ENCODE results near the gene MISP. TPM values are rescaled to one million over a fixed set of nuclear protein-coding genes. Genes with fewer than 3 reads are reported as not detected.

MISP gene
- total and polyA plus RNA-seq, 2 of the 13 experiments (the other 11 are each of a cell fraction or from before 2014, with no cell fraction given): 0.67 to 1.3 TPM

- no peak for ATAC-seq
- no peak for FAIRE-seq
- in situ Hi-C loops (cut with HindIII; ENCODE audit: extremely low pct_ligation_motif_present, low pct_unique_long_range_greater_than_20kb): no loop called here
These were observed 60.1 kb downstream of the MISP start for GRCh38 chr19:810883-811489.

GRCh38 chr19:811506-812048 is 60.7 kb downstream of the MISP start:
- ATAC-seq: no peak
- Histone ChIP-seq H3K27me3 (ENCODE audit: control insufficient read depth in 1 of 2, insufficient read depth in 2 of 2, low read length in 2 of 2) (no peaks in the 10 kb centered on the region), H3K36me3 (replicated peaks in 1 of 2; ENCODE audit: control insufficient read depth in 1 of 2, insufficient read depth in 2 of 2, low read length in 2 of 2) (peaks cover 28 to 52% of the 10 kb centered on the region in 2 experiments; a peak in 4 of 5 replicates), H3K79me2 (ENCODE audit: insufficient read depth, low read length) (peaks cover 13% of the 10 kb centered on the region), H2AFZ (ENCODE audit: low read length) (no peak overlapping the region), H3K4me3 (replicated peaks in 1 of 3; ENCODE audit: insufficient read depth in 1 of 3, low read depth in 2 of 3, low read length in 3 of 3) (no peak overlapping the region), H3K4me1 (ENCODE audit: insufficient read depth, low read length) (no peaks in the 10 kb centered on the region), H3K9ac (ENCODE audit: insufficient read depth, low read depth, low read length) (no peak overlapping the region), H3K4me2 (ENCODE audit: low read depth, low read length) (no peak overlapping the region), H3K27ac (ENCODE audit: extremely low read length, insufficient read depth, low read length) (no peak overlapping the region), H4K20me1 (ENCODE audit: insufficient read depth, low read length) (peaks cover 45% of the 10 kb centered on the region), H3K9me3 (ENCODE audit: low read length) (no peaks in the 10 kb centered on the region)
- intact Hi-C loops (cut with micrococcal nuclease; ENCODE audit: unreplicated experiment) (no loop called here), in situ Hi-C loops (cut with HindIII; ENCODE audit: extremely low pct_ligation_motif_present, low pct_unique_long_range_greater_than_20kb) (no loop called here)
- DNase-seq (ENCODE audit: low spot score): no peak
- 95% methylated on average over 20 of the region's 20 CpGs for WGBS (ENCODE audit: low lambda C conversion rate)
- no peak for FAIRE-seq
- ChIA-PET CTCF (ENCODE audit: low intra/inter-chr PET ratio, low total read pairs) (no interaction called here), POLR2A (no interaction called here)
- BruUV-seq (replicated peaks): TSS peak; percentile 55
- TF ChIP-seq, protein P1, sequence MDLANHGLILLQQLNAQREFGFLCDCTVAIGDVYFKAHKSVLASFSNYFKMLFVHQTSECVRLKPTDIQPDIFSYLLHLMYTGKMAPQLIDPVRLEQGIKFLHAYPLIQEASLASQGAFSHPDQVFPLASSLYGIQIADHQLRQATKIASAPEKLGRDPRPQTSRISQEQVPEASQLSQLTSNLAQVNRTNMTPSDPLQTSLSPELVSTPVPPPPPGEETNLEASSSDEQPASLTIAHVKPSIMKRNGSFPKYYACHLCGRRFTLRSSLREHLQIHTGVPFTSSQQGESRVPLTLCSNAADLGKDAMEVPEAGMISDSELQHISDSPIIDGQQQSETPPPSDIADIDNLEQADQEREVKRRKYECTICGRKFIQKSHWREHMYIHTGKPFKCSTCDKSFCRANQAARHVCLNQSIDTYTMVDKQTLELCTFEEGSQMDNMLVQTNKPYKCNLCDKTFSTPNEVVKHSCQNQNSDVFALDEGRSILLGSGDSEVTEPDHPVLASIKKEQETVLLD (CRISPR knock-in tag; IDR thresholded peaks at IDR 0.05; ENCODE audit: low read depth): no peak
- TF ChIP-seq ZNF468 (CRISPR knock-in tag; IDR thresholded peaks at IDR 0.05): no peak
- TF ChIP-seq PAWR (CRISPR knock-in tag; IDR thresholded peaks at IDR 0.05; ENCODE audit: borderline replicate concordance): no peak
- no peak for TF ChIP-seq E2F2 (CRISPR knock-in tag; IDR thresholded peaks at IDR 0.05; ENCODE audit: borderline replicate concordance)
- TF ChIP-seq FOXK2 (IDR thresholded peaks at IDR 0.05): no peak
- TF ChIP-seq ARNT (IDR thresholded peaks at IDR 0.05): no peak
- no peak for TF ChIP-seq ZNF282 (IDR thresholded peaks at IDR 0.05; ENCODE audit: partially characterized antibody)
- TF ChIP-seq SIX4 (CRISPR knock-in tag; IDR thresholded peaks at IDR 0.05): no peak
- no peak for TF ChIP-seq ZNF343 (CRISPR knock-in tag; IDR thresholded peaks at IDR 0.05)

More at GRCh38 chr19:810883-811489, 60.1 kb downstream of the MISP start:
- no TSS peak for BruUV-seq (replicated peaks)
- no peak for DNase-seq (ENCODE audit: low spot score)
- POLR2A ChIA-PET: no interaction called here
- Histone ChIP-seq H4K20me1 (ENCODE audit: insufficient read depth, low read length) (peaks cover 47% of the 10 kb centered on the region), H3K27ac (ENCODE audit: extremely low read length, insufficient read depth, low read length) (no peak overlapping the region), H2AFZ (ENCODE audit: low read length) (no peak overlapping the region), H3K36me3 (replicated peaks in 1 of 2; ENCODE audit: control insufficient read depth in 1 of 2, insufficient read depth in 2 of 2, low read length in 2 of 2) (peaks cover 30 to 58% of the 10 kb centered on the region in 2 experiments; a peak in 4 of 5 replicates), H3K4me3 (replicated peaks in 1 of 3; ENCODE audit: insufficient read depth in 1 of 3, low read depth in 2 of 3, low read length in 3 of 3) (no peak overlapping the region), H3K4me2 (ENCODE audit: low read depth, low read length) (no peak overlapping the region), H3K9ac (ENCODE audit: insufficient read depth, low read depth, low read length) (no peak overlapping the region), H3K27me3 (ENCODE audit: control insufficient read depth in 1 of 2, insufficient read depth in 2 of 2, low read length in 2 of 2) (no peaks in the 10 kb centered on the region), H3K4me1 (ENCODE audit: insufficient read depth, low read length) (no peaks in the 10 kb centered on the region), H3K79me2 (ENCODE audit: insufficient read depth, low read length) (peaks cover 18% of the 10 kb centered on the region), H3K9me3 (ENCODE audit: low read length) (no peaks in the 10 kb centered on the region)
- TF ChIP-seq AGO1 (IDR thresholded peaks at IDR 0.05; ENCODE audit: low read depth, low read length, poor library complexity, severe bottlenecking): peak; percentile 29
- peak; percentile 6 for TF ChIP-seq RBM22 (optimal IDR thresholded peaks at IDR 0.05; ENCODE audit: low read length)
- TF ChIP-seq RBFOX2 (IDR thresholded peaks at IDR 0.05; ENCODE audit: low read depth, low read length): peak; percentile 60
- TF ChIP-seq ZNF274 (CRISPR knock-in tag; IDR thresholded peaks at IDR 0.05): no peak
- peak; percentile 65 for TF ChIP-seq AGO2 (optimal IDR thresholded peaks at IDR 0.05; ENCODE audit: low read depth, low read length)
- CTCF ChIA-PET (ENCODE audit: low intra/inter-chr PET ratio, low total read pairs): no interaction called here
- intact Hi-C loops (cut with micrococcal nuclease; ENCODE audit: unreplicated experiment): no loop called here
- WGBS (ENCODE audit: low lambda C conversion rate): 95% methylated on average over 11 of the region's 25 CpGs

Measured in HepG2 (cell line).